HCT116 (cell line): ENCODE measurements around the gene TRMT10B. TPM values are rescaled to one million over a fixed set of nuclear protein-coding genes. Genes with fewer than 3 reads are reported as not detected.

Experiments
- ATAC-seq: fragments of 200-7000 bp; cut with Tn5 transposase; 2 replicates; pipeline ENCODE4 v1.9.1; 2020; ENCODE audit warnings: mild to moderate bottlenecking, moderate library complexity
- BruUV-seq: library from RNA; stranded (reverse); fragments of 400-500 nt; replicated peaks from 2 replicates; lab custom pipeline; 2021; lab: Mats Ljungman, UMichigan
- CTCF ChIA-PET: fragments of 300-600 bp; sonication (Branson Sonifier 250); formaldehyde crosslinking; loops from one replicate; lab custom pipeline; 2021; ENCODE audit warnings: antibody characterized with exemption; lab: Charles Lee
- POLR2A ChIA-PET: fragments of 300-600, 350-600 bp; sonication (Branson Sonifier 250); formaldehyde crosslinking; loops from one replicate; lab custom pipeline; 2021; ENCODE audit warnings: antibody characterized with exemption; lab: Charles Lee
- RAD21 ChIA-PET, 2 experiments: fragments of 300-600 bp; sonication (Branson Sonifier 250); formaldehyde crosslinking; loops; one replicate each; lab custom pipeline; 2023; ENCODE audit warnings: low total read pairs in 2 of 2; ENCODE audit not compliant: uncharacterized antibody in 2 of 2, unreplicated experiment in 2 of 2, low non-redundant PET in 1 of 2; lab: Charles Lee
- DNase-seq: peaks from one replicate; pipeline ENCODE4 v3.0.0-alpha.2; 2010; ENCODE audit warnings: low read depth, low spot score
- H2AFZ ChIP-seq: fragments of 200-600 bp; shearing (Covaris generic), sonication (generic); 2 replicates; pipeline ENCODE4 v1.6.1; 2017; ENCODE audit warnings: low read depth, mixed run types, mixed read lengths, antibody characterized with exemption, low read length; ENCODE audit not compliant: poor library complexity, severe bottlenecking
- H3K27ac ChIP-seq: 2 replicates; pipeline ENCODE4 v1.5.1; 2012; ENCODE audit warnings: low read depth, low read length
- H3K27me3 ChIP-seq: fragments of 200-600 bp; sonication (generic); 2 replicates; pipeline ENCODE4 v1.6.1; 2016; ENCODE audit warnings: mixed run types, low read length, mixed read lengths; ENCODE audit not compliant: insufficient read depth
- H3K36me3 ChIP-seq, 2 experiments: fragments of 200-500 bp in 1 of 2; fragments of 200-600 bp in 1 of 2; sonication (Bioruptor generic) in 1 of 2; sonication (generic) in 1 of 2; 2 replicates each; pipeline versions ENCODE4 v1.5.1 to v1.6.1; 2014 to 2016; ENCODE audit warnings: low read length in 2 of 2, inconsistent platforms in 1 of 2, mixed read lengths in 1 of 2, mixed run types in 1 of 2; ENCODE audit not compliant: insufficient read depth in 2 of 2, control insufficient read depth in 1 of 2
- H3K4me1 ChIP-seq, 2 experiments: fragments of 200-600 bp in 1 of 2; sonication (generic) in 1 of 2; 2 replicates each; pipeline versions ENCODE4 v1.5.1 to v1.6.1; 2012 to 2017; ENCODE audit warnings: low read length in 2 of 2, inconsistent platforms in 1 of 2, mild to moderate bottlenecking in 1 of 2, mixed read lengths in 1 of 2, mixed run types in 1 of 2, moderate library complexity in 1 of 2; ENCODE audit not compliant: insufficient read depth in 2 of 2, control insufficient read depth in 1 of 2
- H3K4me2 ChIP-seq: fragments of 200-600 bp; sonication (generic); 2 replicates; pipeline ENCODE4 v1.6.1; 2017; ENCODE audit warnings: mixed run types, low read length, mixed read lengths
- H3K4me3 ChIP-seq, 2 experiments: fragments of 200-600 bp in 1 of 2; sonication (generic) in 1 of 2; replicated peaks in 1 of 2; 2 replicates each; pipeline ENCODE4 v1.5.1; 2011 to 2016; ENCODE audit warnings: low read length in 2 of 2, control low read depth in 1 of 2, low read depth in 1 of 2, mild to moderate bottlenecking in 1 of 2, mixed read lengths in 1 of 2, mixed run types in 1 of 2
- H3K79me2 ChIP-seq: fragments of 200-600 bp; sonication (generic); 2 replicates; pipeline ENCODE4 v1.6.1; 2017; ENCODE audit warnings: mild to moderate bottlenecking, mixed run types, low read length, moderate library complexity, mixed read lengths; ENCODE audit not compliant: insufficient read depth
- H3K9ac ChIP-seq: fragments of 200-600 bp; sonication (generic); 2 replicates; pipeline ENCODE4 v1.6.1; 2016; ENCODE audit warnings: low read length, mixed read lengths
- H3K9me2 ChIP-seq: fragments of 200-600 bp; sonication (generic), shearing (Covaris generic); 2 replicates; pipeline ENCODE4 v1.6.1; 2017; ENCODE audit warnings: mixed run types, mild to moderate bottlenecking, moderate library complexity; ENCODE audit not compliant: insufficient read depth
- H3K9me3 ChIP-seq, 2 experiments: fragments of 200-500 bp in 1 of 2; fragments of 200-600 bp in 1 of 2; sonication (Bioruptor generic) in 1 of 2; sonication (generic) in 1 of 2; 2 replicates each; pipeline ENCODE4 v1.6.1; 2014 to 2017; ENCODE audit warnings: low read length in 2 of 2, mixed read lengths in 2 of 2, inconsistent platforms in 1 of 2, low read depth in 1 of 2, mild to moderate bottlenecking in 1 of 2, mixed run types in 1 of 2, moderate library complexity in 1 of 2; ENCODE audit not compliant: control insufficient read depth in 1 of 2, insufficient read depth in 1 of 2
- H4K20me1 ChIP-seq: fragments of 200-600 bp; sonication (generic), shearing (Covaris generic); 2 replicates; pipeline ENCODE4 v1.6.1; 2017; ENCODE audit warnings: mixed run types, mild to moderate bottlenecking, moderate library complexity; ENCODE audit not compliant: insufficient read depth
- ATF3 ChIP-seq: IDR thresholded peaks from 2 replicates; pipeline ENCODE4 v1.6.1; 2012
- CBX3 ChIP-seq: IDR thresholded peaks from 2 replicates; pipeline ENCODE4 v1.6.1; 2012; ENCODE audit warnings: low read depth
- CEBPB ChIP-seq: IDR thresholded peaks from 2 replicates; pipeline ENCODE4 v1.6.1; 2012; ENCODE audit warnings: low read depth
- EGR1 ChIP-seq: IDR thresholded peaks from 2 replicates; pipeline ENCODE4 v1.6.1; 2012; ENCODE audit warnings: low read depth
- EZH2 ChIP-seq: fragments of 200-600 bp; sonication (generic); IDR thresholded peaks from 2 replicates; pipeline ENCODE4 v1.6.1; 2017; ENCODE audit warnings: antibody characterized with exemption, mixed run types
- FOSL1 ChIP-seq: IDR thresholded peaks from 2 replicates; pipeline ENCODE4 v1.6.1; 2012; ENCODE audit warnings: low read depth
- MAX ChIP-seq: IDR thresholded peaks from 2 replicates; pipeline ENCODE4 v1.6.1; 2012
- RAD21 ChIP-seq: IDR thresholded peaks from 2 replicates; pipeline ENCODE4 v1.6.1; 2012; ENCODE audit warnings: low read depth, mild to moderate bottlenecking
- REST ChIP-seq: IDR thresholded peaks from 2 replicates; pipeline ENCODE4 v1.6.1; 2012; ENCODE audit warnings: low read depth
- SP1 ChIP-seq: IDR thresholded peaks from 2 replicates; pipeline ENCODE4 v1.6.1; 2012; ENCODE audit warnings: low read depth
- TCF7L2 ChIP-seq: IDR thresholded peaks from 2 replicates; pipeline ENCODE4 v1.7.0; 2011; ENCODE audit warnings: borderline replicate concordance, inconsistent platforms; ENCODE audit not compliant: insufficient read depth, insufficient read length; ENCODE audit errors: extremely low read depth
- YY1 ChIP-seq: IDR thresholded peaks from 2 replicates; pipeline ENCODE4 v1.6.1; 2011; ENCODE audit warnings: low read length, low read depth, moderate library complexity, mild to moderate bottlenecking; ENCODE audit not compliant: insufficient replicate concordance; ENCODE audit errors: extremely low read depth
- ZBTB33 ChIP-seq: IDR thresholded peaks from 2 replicates; pipeline ENCODE4 v1.6.1; 2011; ENCODE audit warnings: mild to moderate bottlenecking, low read length, moderate library complexity; ENCODE audit not compliant: insufficient replicate concordance; ENCODE audit errors: extremely low read depth
- intact Hi-C: fragments of 100-400 bp; cut with micrococcal nuclease; formaldehyde crosslinking; loops from 2 replicates; pipeline ENCODE4 v1.10.0; 2022
- total RNA-seq: library from RNA; stranded (reverse); gene quantifications from one replicate; pipeline ENCODE4 v1.2.1, GENCODE V29; 2021; ENCODE audit not compliant: unreplicated experiment

Gene TRMT10B
- total RNA-seq, 1 experiment from 2014 or later, result 5.5 TPM

- intact Hi-C loops, result no loop called here
Observed at GRCh38 chr9:37730839-37731238, 22.8 kb upstream of the TRMT10B start.

GRCh38 chr9:37732086-37732741 is 21.4 kb upstream of the TRMT10B start:
- BruUV-seq, result no TSS peak
- H3K27ac ChIP-seq, result no peak overlapping the region
- no peaks in the 10 kb centered on the region for H3K4me1 ChIP-seq
- no peak overlapping the region for H2AFZ ChIP-seq
- no peaks in the 10 kb centered on the region for H3K36me3 ChIP-seq
- H4K20me1 ChIP-seq, result no peaks in the 10 kb centered on the region
- ChIA-PET POLR2A (no interaction called here), CTCF (no interaction called here), RAD21 (no interaction called here)
- no peak overlapping the region for H3K4me2 ChIP-seq
- no peak for ATAC-seq
- no peak for DNase-seq
- intact Hi-C loops, result no loop called here
- H3K9ac ChIP-seq, result no peak overlapping the region
- H3K9me2 ChIP-seq, result no peaks in the 10 kb centered on the region
- no peaks in the 10 kb centered on the region for H3K9me3 ChIP-seq
- H3K79me2 ChIP-seq, result no peaks in the 10 kb centered on the region
- H3K4me3 ChIP-seq, result no peak overlapping the region
- H3K27me3 ChIP-seq, result peaks cover 28% of the 10 kb centered on the region
- TF ChIP-seq REST (no peak), ATF3 (no peak), CBX3 (no peak), RAD21 (no peak), CEBPB (no peak), EZH2 (no peak), FOSL1 (no peak), ZBTB33 (no peak), MAX (no peak), SP1 (no peak), EGR1 (no peak)

More at GRCh38 chr9:37730839-37731238, 22.8 kb upstream of the TRMT10B start:
- no peaks in the 10 kb centered on the region for H4K20me1 ChIP-seq
- CTCF ChIA-PET, result no interaction called here
- TF ChIP-seq YY1 (no peak), EGR1 (no peak), MAX (no peak), EZH2 (no peak), TCF7L2 (no peak), FOSL1 (no peak)
- TF ChIP-seq, all 23 proteins: peak for 0
- DNase-seq (no peak), ATAC-seq (no peak)
- no peak overlapping the region for H3K4me3 ChIP-seq
- H3K36me3 ChIP-seq, result no peaks in the 10 kb centered on the region
- H3K79me2 ChIP-seq, result no peaks in the 10 kb centered on the region
- no peak overlapping the region for H3K4me2 ChIP-seq
- no peaks in the 10 kb centered on the region for H3K9me2 ChIP-seq
- ChIA-PET RAD21 (no interaction called here), POLR2A (no interaction called here)
- no peak overlapping the region for H3K9ac ChIP-seq
- H2AFZ ChIP-seq, result no peak overlapping the region
- no peaks in the 10 kb centered on the region for H3K4me1 ChIP-seq
- BruUV-seq, result no TSS peak
- H3K27ac ChIP-seq, result no peak overlapping the region
- H3K9me3 ChIP-seq, result no peaks in the 10 kb centered on the region
- H3K27me3 ChIP-seq, result peaks cover 28% of the 10 kb centered on the region
